AG09319 (cell line): ENCODE results near the gene SCAPER.

Experiments used
- DNase-seq: peaks from one replicate; pipeline ENCODE4 v3.0.0-alpha.2; 2010; ENCODE audit warnings: low read depth; ENCODE audit errors: extremely low read depth
- TF ChIP-seq, protein P1 (sequence below): IDR thresholded peaks from 2 replicates; pipeline ENCODE4 v1.5.1; 2011; ENCODE audit warnings: low read depth, mild to moderate bottlenecking, inconsistent platforms, low read length, moderate library complexity

The SCAPER gene, protein sequence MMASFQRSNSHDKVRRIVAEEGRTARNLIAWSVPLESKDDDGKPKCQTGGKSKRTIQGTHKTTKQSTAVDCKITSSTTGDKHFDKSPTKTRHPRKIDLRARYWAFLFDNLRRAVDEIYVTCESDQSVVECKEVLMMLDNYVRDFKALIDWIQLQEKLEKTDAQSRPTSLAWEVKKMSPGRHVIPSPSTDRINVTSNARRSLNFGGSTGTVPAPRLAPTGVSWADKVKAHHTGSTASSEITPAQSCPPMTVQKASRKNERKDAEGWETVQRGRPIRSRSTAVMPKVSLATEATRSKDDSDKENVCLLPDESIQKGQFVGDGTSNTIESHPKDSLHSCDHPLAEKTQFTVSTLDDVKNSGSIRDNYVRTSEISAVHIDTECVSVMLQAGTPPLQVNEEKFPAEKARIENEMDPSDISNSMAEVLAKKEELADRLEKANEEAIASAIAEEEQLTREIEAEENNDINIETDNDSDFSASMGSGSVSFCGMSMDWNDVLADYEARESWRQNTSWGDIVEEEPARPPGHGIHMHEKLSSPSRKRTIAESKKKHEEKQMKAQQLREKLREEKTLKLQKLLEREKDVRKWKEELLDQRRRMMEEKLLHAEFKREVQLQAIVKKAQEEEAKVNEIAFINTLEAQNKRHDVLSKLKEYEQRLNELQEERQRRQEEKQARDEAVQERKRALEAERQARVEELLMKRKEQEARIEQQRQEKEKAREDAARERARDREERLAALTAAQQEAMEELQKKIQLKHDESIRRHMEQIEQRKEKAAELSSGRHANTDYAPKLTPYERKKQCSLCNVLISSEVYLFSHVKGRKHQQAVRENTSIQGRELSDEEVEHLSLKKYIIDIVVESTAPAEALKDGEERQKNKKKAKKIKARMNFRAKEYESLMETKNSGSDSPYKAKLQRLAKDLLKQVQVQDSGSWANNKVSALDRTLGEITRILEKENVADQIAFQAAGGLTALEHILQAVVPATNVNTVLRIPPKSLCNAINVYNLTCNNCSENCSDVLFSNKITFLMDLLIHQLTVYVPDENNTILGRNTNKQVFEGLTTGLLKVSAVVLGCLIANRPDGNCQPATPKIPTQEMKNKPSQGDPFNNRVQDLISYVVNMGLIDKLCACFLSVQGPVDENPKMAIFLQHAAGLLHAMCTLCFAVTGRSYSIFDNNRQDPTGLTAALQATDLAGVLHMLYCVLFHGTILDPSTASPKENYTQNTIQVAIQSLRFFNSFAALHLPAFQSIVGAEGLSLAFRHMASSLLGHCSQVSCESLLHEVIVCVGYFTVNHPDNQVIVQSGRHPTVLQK (N-terminal part only)

DNA sequence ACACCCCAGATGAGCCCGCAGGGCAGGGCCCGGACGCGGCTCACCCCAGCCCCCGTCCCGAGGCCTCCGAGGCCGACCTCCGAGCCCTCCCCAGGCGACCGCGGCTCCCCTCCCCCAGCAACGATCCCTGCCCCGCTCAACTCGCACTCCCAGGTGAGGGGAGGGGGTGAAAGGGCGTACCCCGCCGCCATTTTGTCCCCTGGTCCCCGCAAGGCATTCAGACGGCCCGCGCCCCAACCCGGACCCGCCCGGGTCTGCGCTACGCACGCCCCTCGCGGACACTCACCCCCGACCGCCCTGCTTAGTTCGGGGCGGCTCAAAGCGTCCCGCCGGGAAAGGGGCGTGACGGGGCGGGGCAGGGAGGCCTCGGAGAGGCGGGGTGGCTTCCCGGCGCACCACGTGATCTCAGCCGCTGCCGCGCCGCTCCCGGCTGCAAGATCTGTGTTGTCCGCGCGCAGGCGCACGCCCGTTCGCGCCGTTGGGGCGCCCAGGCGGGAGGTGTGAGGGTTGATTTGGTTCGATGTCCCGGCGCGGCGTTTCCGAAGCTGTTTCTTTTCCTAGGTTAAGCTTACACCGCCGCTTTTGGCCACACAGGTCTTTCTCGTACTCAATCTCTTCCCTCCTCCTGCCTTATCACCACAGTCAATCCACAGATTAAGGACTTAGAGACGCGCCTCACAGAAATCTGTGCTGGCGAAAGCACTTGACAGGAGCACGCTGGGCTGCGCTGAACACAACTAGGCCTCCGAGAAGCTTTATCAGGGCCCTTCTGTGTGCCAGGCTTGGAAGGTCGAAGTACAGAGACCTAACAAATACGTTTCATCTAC, at the start of gene SCAPER:
Gene SCAPER (minus strand): TSS at position 328 of the 827 bp plus-strand sequence. CDS start 21,523 bp downstream, outside the sequence.
- DNase-seq, result peak; percentile 51

DNA sequence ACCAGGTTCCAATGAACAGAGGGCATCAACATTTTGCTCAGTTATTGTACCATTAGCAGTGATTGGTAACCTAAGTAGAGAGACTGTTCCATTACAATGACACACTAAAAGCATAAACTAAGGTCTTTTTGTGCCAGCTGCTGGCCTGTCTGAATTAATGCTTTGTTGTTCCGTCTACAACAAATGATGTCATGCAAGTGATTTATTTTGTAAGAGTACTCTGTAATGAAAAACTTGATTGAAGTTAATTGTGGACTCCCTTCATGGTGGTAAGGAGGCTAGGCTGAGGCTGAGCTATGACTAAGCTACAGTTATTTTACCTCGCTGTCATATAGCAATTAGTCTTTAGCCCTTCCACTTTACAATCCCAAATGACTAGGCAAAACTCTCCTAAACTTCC, 49.6 kb upstream of the SCAPER start:
- no peak for DNase-seq
- TF ChIP-seq, protein P1, sequence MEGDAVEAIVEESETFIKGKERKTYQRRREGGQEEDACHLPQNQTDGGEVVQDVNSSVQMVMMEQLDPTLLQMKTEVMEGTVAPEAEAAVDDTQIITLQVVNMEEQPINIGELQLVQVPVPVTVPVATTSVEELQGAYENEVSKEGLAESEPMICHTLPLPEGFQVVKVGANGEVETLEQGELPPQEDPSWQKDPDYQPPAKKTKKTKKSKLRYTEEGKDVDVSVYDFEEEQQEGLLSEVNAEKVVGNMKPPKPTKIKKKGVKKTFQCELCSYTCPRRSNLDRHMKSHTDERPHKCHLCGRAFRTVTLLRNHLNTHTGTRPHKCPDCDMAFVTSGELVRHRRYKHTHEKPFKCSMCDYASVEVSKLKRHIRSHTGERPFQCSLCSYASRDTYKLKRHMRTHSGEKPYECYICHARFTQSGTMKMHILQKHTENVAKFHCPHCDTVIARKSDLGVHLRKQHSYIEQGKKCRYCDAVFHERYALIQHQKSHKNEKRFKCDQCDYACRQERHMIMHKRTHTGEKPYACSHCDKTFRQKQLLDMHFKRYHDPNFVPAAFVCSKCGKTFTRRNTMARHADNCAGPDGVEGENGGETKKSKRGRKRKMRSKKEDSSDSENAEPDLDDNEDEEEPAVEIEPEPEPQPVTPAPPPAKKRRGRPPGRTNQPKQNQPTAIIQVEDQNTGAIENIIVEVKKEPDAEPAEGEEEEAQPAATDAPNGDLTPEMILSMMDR, result no peak

More for the DNA sequence above, at the start of gene SCAPER:
- TF ChIP-seq, protein P1, result no peak

DNA sequence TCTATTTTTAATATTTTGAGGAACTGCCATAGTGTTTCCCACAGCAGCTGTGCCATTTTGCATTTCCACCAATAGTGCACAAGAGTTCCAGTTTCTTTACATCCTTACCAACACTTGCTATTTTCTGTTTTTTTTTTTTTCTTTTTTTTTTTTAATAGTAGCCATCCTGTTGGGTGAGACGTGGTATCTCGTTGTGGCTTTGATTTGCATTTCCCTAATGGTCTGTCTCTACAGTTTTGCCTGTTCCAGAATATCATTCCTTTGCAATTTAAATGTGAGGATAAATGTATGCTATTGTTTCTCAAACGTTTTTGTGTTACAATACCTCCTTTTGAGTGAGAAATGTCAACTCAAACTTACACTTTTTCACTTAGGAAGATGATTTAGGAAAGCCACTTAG, 48.8 kb upstream of the SCAPER start:
- TF ChIP-seq, protein P1, result no peak
- no peak for DNase-seq

DNA sequence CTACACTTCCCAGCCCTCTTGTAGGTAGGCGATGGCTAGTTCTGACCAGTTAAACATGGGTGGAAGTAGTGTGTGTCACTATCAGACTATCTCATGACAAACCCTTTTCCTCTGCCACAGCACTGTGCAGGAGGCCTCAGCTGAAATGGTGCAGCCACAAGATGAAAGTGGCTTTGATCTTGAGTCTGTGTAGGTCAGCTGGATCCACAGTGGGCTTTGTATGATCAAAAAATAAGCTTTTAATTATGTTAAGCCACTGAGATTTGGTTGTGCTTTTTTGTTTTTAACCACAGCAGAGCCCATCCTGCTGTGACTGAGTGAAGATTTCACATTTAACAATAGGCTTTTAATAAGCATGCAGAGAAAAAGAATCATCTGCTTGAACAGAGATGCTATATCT, 46.1 kb upstream of the SCAPER start:
- DNase-seq, result no peak
- TF ChIP-seq, protein P1, result no peak

DNA sequence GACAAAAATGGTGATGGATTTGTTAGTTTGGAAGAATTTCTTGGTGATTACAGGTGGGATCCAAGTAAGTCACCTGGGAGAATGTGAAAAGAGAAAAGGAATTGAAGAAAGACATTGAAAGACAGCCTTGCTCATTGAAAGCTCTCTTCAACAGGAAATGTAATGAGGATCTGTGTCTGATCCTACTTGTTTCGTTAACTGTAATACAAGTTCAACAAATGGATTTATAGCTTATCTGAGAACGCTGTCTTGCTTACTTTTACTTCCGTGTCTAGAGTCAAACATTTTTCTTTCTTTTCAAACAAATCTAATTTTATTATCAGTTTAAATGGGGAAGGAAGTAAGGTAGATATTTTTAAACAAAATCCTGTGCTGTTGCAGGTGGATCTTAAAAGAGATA, 42.3 kb upstream of the SCAPER start:
- DNase-seq, result no peak
- TF ChIP-seq, protein P1, result no peak

DNA sequence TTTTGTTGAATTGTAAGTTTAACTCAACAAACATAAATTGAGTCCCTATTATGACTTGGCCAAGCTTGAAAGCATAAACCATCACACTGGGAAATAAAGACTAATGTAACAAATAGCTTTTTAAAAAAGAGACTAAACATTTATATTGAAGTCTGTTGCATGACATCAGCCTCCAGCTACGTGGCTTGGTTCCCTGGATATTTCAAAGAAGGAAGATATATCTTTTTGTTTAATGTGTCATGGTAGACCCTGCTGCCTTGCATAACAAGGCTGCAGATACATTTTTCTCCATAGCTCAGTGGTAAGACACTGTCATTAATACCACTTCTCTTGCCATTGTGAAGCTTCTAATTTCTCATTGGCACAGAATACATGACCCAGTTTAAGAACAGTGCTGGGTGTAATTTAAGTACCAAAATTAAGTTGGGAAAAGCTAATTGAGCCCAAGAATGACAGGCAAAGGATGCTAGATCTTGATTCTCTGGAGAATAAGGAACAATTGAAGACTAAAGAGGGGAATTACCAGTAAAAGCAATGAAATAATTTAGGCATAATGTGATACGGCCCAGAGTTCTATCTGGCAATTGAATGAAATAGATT, 40.5 kb upstream of the SCAPER start:
- TF ChIP-seq, protein P1, result no peak

More for the DNA sequence above, 40.5 kb upstream of the SCAPER start:
- no peak for DNase-seq
